AG04450 (cell line): Measurements from ENCODE around the gene ABCA3. TPM values are rescaled to one million over a fixed set of nuclear protein-coding genes. Genes with fewer than 3 reads are reported as not detected.

Experiments
- CTCF ChIA-PET: fragments of 300-600, 350-600 bp; formaldehyde crosslinking; extraction: SDS; loops from one replicate; lab custom pipeline; 2022; ENCODE audit warnings: antibody characterized with exemption, inconsistent platforms; lab: Charles Lee
- POLR2A ChIA-PET: fragments of 350-600 bp; formaldehyde crosslinking; extraction: SDS; loops from one replicate; lab custom pipeline; 2021; ENCODE audit warnings: antibody characterized with exemption, inconsistent platforms; lab: Yijun Ruan, JAX
- DNase-seq: peaks from one replicate; pipeline ENCODE4 v3.0.0-alpha.2; 2011; ENCODE audit warnings: low read depth, low spot score
- H3K27ac ChIP-seq: one replicate; pipeline ENCODE4 v1.5.1; 2012; ENCODE audit warnings: low read depth, low read length, control low read depth
- H3K27me3 ChIP-seq: one replicate; pipeline ENCODE4 v1.6.0; 2012; ENCODE audit warnings: low read length; ENCODE audit not compliant: control insufficient read depth, insufficient read depth
- H3K4me3 ChIP-seq: 2 replicates; pipeline ENCODE4 v1.5.1; 2011; ENCODE audit warnings: mild to moderate bottlenecking, low read depth, low read length, control low read depth
- H3K9me3 ChIP-seq: 2 replicates; pipeline ENCODE4 v1.5.1; 2012; ENCODE audit warnings: low read length; ENCODE audit not compliant: control insufficient read depth, insufficient read depth
- CTCF ChIP-seq: IDR thresholded peaks from 2 replicates; pipeline ENCODE4 v1.5.1; 2011; ENCODE audit warnings: low read depth, low read length, control low read depth, inconsistent platforms
- polyA plus RNA-seq: library from polyadenylated mRNA; depleted of rRNA; stranded (reverse); fragments of >200 nt; gene quantifications from 2 replicates; pipeline ENCODE4 v1.2.3, GENCODE V29; 2011

Gene ABCA3
- polyA plus RNA-seq, 1 experiment: 0.06 TPM

- DNase-seq: no peak
- Histone ChIP-seq H3K27me3 (no peaks in the 10 kb centered on the region), H3K27ac (no peak overlapping the region), H3K9me3 (no peaks in the 10 kb centered on the region; the same call in 1 of the 2 replicates), H3K4me3 (no peak overlapping the region)
- POLR2A ChIA-PET: interaction anchor here (0.6 to 0.7 kb wide), 2 partner anchors 235 to 295 kb away, joined by 5 to 7 read pairs; no protein-coding TSS in a partner anchor
- CTCF ChIA-PET: no interaction called here
- TF ChIP-seq CTCF: no peak
Measured at GRCh38 chr16:2230376-2230775, 110.2 kb downstream of the ABCA3 start.

- TF ChIP-seq CTCF: no peak
- no peak overlapping the region for H3K27ac ChIP-seq
- no peaks in the 10 kb centered on the region for H3K27me3 ChIP-seq
- no peak for DNase-seq
- no peaks in the 10 kb centered on the region; the same call in 1 of the 2 replicates for H3K9me3 ChIP-seq
- POLR2A ChIA-PET: interaction anchor here (0.7 kb wide), 1 partner anchor 294 kb away, joined by 5 read pairs; no protein-coding TSS in a partner anchor
- H3K4me3 ChIP-seq: no peak overlapping the region
- CTCF ChIA-PET: no interaction called here
Measured at GRCh38 chr16:2229632-2230250, 110.8 kb downstream of the ABCA3 start.

GRCh38 chr16:2229091-2229490 is 111.4 kb downstream of the ABCA3 start:
- Histone ChIP-seq H3K27ac (no peak overlapping the region), H3K27me3 (no peaks in the 10 kb centered on the region), H3K4me3 (no peak overlapping the region), H3K9me3 (no peaks in the 10 kb centered on the region; the same call in 1 of the 2 replicates)
- DNase-seq: no peak
- ChIA-PET POLR2A (no interaction called here), CTCF (no interaction called here)
- TF ChIP-seq CTCF: no peak

- no peak for DNase-seq
- Histone ChIP-seq H3K9me3 (no peaks in the 10 kb centered on the region; the same call in 1 of the 2 replicates), H3K27ac (no peak overlapping the region), H3K27me3 (no peaks in the 10 kb centered on the region), H3K4me3 (no peak overlapping the region)
- POLR2A ChIA-PET: no interaction called here
- CTCF ChIA-PET: no interaction called here
- no peak for TF ChIP-seq CTCF
Measured at GRCh38 chr16:2228161-2228824, 112.2 kb downstream of the ABCA3 start.

GRCh38 chr16:2226918-2227317 is 113.6 kb downstream of the ABCA3 start:
- TF ChIP-seq CTCF: no peak
- Histone ChIP-seq H3K27ac (no peak overlapping the region), H3K9me3 (no peaks in the 10 kb centered on the region; the same call in 1 of the 2 replicates), H3K27me3 (no peaks in the 10 kb centered on the region), H3K4me3 (no peak overlapping the region)
- no peak for DNase-seq
- CTCF ChIA-PET: no interaction called here
- POLR2A ChIA-PET: no interaction called here
